IMR-90 (cell line): ENCODE measurements around the gene ZDHHC14. TPM values are rescaled to one million over a fixed set of nuclear protein-coding genes. Genes with fewer than 3 reads are reported as not detected.

Experiments used
- ATAC-seq: fragments of 200-7000 bp; cut with Tn5 transposase; 2 replicates; pipeline ENCODE4 v1.9.1; 2020; ENCODE audit warnings: low read depth, mild to moderate bottlenecking, moderate library complexity
- BruUV-seq: library from RNA; stranded (reverse); fragments of 400-500 nt; replicated peaks from 2 replicates; lab custom pipeline; 2021; lab: Mats Ljungman, UMichigan
- CTCF ChIA-PET: fragments of 300-600 bp; formaldehyde crosslinking; extraction: SDS; loops from one replicate; lab custom pipeline; 2021; ENCODE audit warnings: antibody characterized with exemption; lab: Yijun Ruan, JAX
- POLR2A ChIA-PET: fragments of 300-600 bp; sonication (Branson Sonifier 250); formaldehyde crosslinking; loops from one replicate; lab custom pipeline; 2022; ENCODE audit warnings: antibody characterized with exemption; ENCODE audit not compliant: unreplicated experiment; lab: Charles Lee
- DNase-seq: peaks from one replicate; pipeline ENCODE4 v3.0.0; 2013
- H2AFZ ChIP-seq: replicated peaks from 2 replicates; pipeline ENCODE3; 2013; ENCODE audit warnings: low read length, mild to moderate bottlenecking; ENCODE audit not compliant: poor library complexity
- H2AK5ac ChIP-seq: 2 replicates; pipeline ENCODE4 v1.6.1; 2013; ENCODE audit warnings: low read depth, low read length, inconsistent platforms
- H2AK9ac ChIP-seq: replicated peaks from 2 replicates; pipeline ENCODE3; 2013; ENCODE audit warnings: mild to moderate bottlenecking, low read depth, low read length, moderate library complexity; ENCODE audit not compliant: poor library complexity
- H2BK120ac ChIP-seq: 2 replicates; pipeline ENCODE4 v1.6.1; 2013; ENCODE audit warnings: low read depth, low read length, inconsistent platforms
- H2BK15ac ChIP-seq: 3 replicates; pipeline ENCODE4 v1.6.1; 2013; ENCODE audit warnings: low read depth, low read length, inconsistent platforms
- H2BK20ac ChIP-seq: 2 replicates; pipeline ENCODE4 v1.6.1; 2013; ENCODE audit warnings: low read depth, mild to moderate bottlenecking, inconsistent platforms, low read length, moderate library complexity
- H2BK5ac ChIP-seq: 2 replicates; pipeline ENCODE4 v1.6.1; 2013; ENCODE audit warnings: mild to moderate bottlenecking, low read depth, low read length, inconsistent platforms; ENCODE audit not compliant: poor library complexity, severe bottlenecking
- H3K14ac ChIP-seq: replicated peaks from 2 replicates; pipeline ENCODE4 v1.6.1; 2013; ENCODE audit warnings: low read depth, low read length, inconsistent platforms
- H3K18ac ChIP-seq: 2 replicates; pipeline ENCODE4 v1.6.1; 2013; ENCODE audit warnings: low read depth, low read length, control low read depth
- H3K23ac ChIP-seq: 2 replicates; pipeline ENCODE4 v1.6.1; 2013; ENCODE audit warnings: low read depth, low read length, inconsistent platforms
- H3K27ac ChIP-seq: 2 replicates; pipeline ENCODE4 v1.5.1; 2013; ENCODE audit warnings: mild to moderate bottlenecking, control low read depth, low read length; ENCODE audit not compliant: insufficient read depth
- H3K27me3 ChIP-seq: 2 replicates; pipeline ENCODE4 v1.6.1; 2013; ENCODE audit warnings: low read length; ENCODE audit not compliant: control insufficient read depth, insufficient read depth
- H3K36me3 ChIP-seq: 2 replicates; pipeline ENCODE4 v1.6.1; 2013; ENCODE audit warnings: low read length, mixed read lengths; ENCODE audit not compliant: control insufficient read depth, insufficient read depth
- H3K4ac ChIP-seq: 2 replicates; pipeline ENCODE4 v1.6.1; 2013; ENCODE audit warnings: low read depth, low read length, inconsistent platforms
- H3K4me1 ChIP-seq: 2 replicates; pipeline ENCODE4 v1.6.1; 2013; ENCODE audit warnings: low read length, mixed read lengths; ENCODE audit not compliant: control insufficient read depth, insufficient read depth
- H3K4me2 ChIP-seq: 2 replicates; pipeline ENCODE4 v1.6.1; 2013; ENCODE audit warnings: low read depth, mild to moderate bottlenecking, control low read depth, low read length, moderate library complexity
- H3K4me3 ChIP-seq: 2 replicates; pipeline ENCODE4 v1.5.1; 2013; ENCODE audit warnings: low read depth, mild to moderate bottlenecking, control low read depth, low read length, moderate library complexity; ENCODE audit not compliant: insufficient read depth
- H3K56ac ChIP-seq: 2 replicates; pipeline ENCODE4 v1.6.1; 2013; ENCODE audit warnings: low read length, inconsistent platforms; ENCODE audit not compliant: insufficient read depth; ENCODE audit errors: extremely low read depth
- H3K79me1 ChIP-seq, 2 experiments: 2 replicates each; pipeline ENCODE4 v1.6.1; 2013; ENCODE audit warnings: low read length in 2 of 2, inconsistent platforms in 1 of 2, low read depth in 1 of 2
- H3K9ac ChIP-seq: 2 replicates; pipeline ENCODE4 v1.6.1; 2013; ENCODE audit warnings: low read depth, low read length, control low read depth
- H3K9me1 ChIP-seq: 2 replicates; pipeline ENCODE4 v1.6.1; 2013; ENCODE audit warnings: low read length, inconsistent platforms; ENCODE audit not compliant: insufficient read depth
- H3K9me3 ChIP-seq: 2 replicates; pipeline ENCODE4 v1.6.1; 2013; ENCODE audit warnings: low read length; ENCODE audit not compliant: control insufficient read depth, insufficient read depth
- H4K20me1 ChIP-seq: 2 replicates; pipeline ENCODE4 v1.6.1; 2013; ENCODE audit warnings: low read length, inconsistent platforms; ENCODE audit not compliant: insufficient read depth
- H4K5ac ChIP-seq: 2 replicates; pipeline ENCODE4 v1.6.1; 2013; ENCODE audit warnings: mild to moderate bottlenecking, low read depth, low read length, control low read depth
- H4K8ac ChIP-seq, 2 experiments: 2 replicates each; pipeline ENCODE4 v1.6.1; 2013; ENCODE audit warnings: low read depth in 2 of 2, low read length in 2 of 2, control low read depth in 1 of 2, inconsistent platforms in 1 of 2
- H4K91ac ChIP-seq: 2 replicates; pipeline ENCODE4 v1.6.1; 2013; ENCODE audit warnings: low read depth, low read length, inconsistent platforms; ENCODE audit not compliant: insufficient read depth
- BHLHE40 ChIP-seq: fragments of 150-350 bp; IDR thresholded peaks from 2 replicates; pipeline ENCODE4 v1.6.1; 2016; ENCODE audit warnings: mild to moderate bottlenecking, low read depth, low read length
- CHD1 ChIP-seq: IDR thresholded peaks from 2 replicates; pipeline ENCODE4 v1.6.1; 2012; ENCODE audit warnings: low read depth, low read length, improper control_type of control experiment
- CTCF ChIP-seq: conservative IDR thresholded peaks from 2 replicates; pipeline ENCODE4 v1.5.1; 2012; ENCODE audit warnings: mild to moderate bottlenecking, low read depth, low read length, improper control_type of control experiment
- MAFK ChIP-seq: IDR thresholded peaks from 2 replicates; pipeline ENCODE4 v1.6.1; 2012; ENCODE audit warnings: low read depth, low read length, improper control_type of control experiment
- MAZ ChIP-seq: IDR thresholded peaks from 2 replicates; pipeline ENCODE4 v1.6.1; 2012; ENCODE audit warnings: low read depth, mild to moderate bottlenecking, low read length, improper control_type of control experiment, moderate library complexity, borderline replicate concordance
- MXI1 ChIP-seq: IDR thresholded peaks from 2 replicates; pipeline ENCODE4 v1.6.1; 2012; ENCODE audit warnings: low read depth, mild to moderate bottlenecking, low read length, moderate library complexity, borderline replicate concordance
- NFE2L2 ChIP-seq: fragments of 150-350 bp; IDR thresholded peaks from 2 replicates; pipeline ENCODE4 v1.6.1; 2016; ENCODE audit warnings: low read depth, mild to moderate bottlenecking, low read length
- POLR2A ChIP-seq: IDR thresholded peaks from 2 replicates; pipeline ENCODE4 v1.6.1; 2012; ENCODE audit warnings: mild to moderate bottlenecking, low read depth, low read length
- RAD21 ChIP-seq: IDR thresholded peaks from 2 replicates; pipeline ENCODE4 v1.6.1; 2012; ENCODE audit warnings: low read length, improper control_type of control experiment
- RCOR1 ChIP-seq: IDR thresholded peaks from 2 replicates; pipeline ENCODE4 v1.6.1; 2012; ENCODE audit warnings: mild to moderate bottlenecking, low read length, improper control_type of control experiment; ENCODE audit not compliant: insufficient replicate concordance
- RFX5 ChIP-seq: IDR thresholded peaks from 2 replicates; pipeline ENCODE4 v1.8.0; 2012; ENCODE audit warnings: low read depth, mild to moderate bottlenecking, low read length, moderate library complexity
- SMC3 ChIP-seq: fragments of 150-350 bp; IDR thresholded peaks from 2 replicates; pipeline ENCODE4 v1.6.1; 2016; ENCODE audit warnings: low read depth, mild to moderate bottlenecking, antibody characterized with exemption, low read length, moderate library complexity
- USF2 ChIP-seq: fragments of 150-350 bp; IDR thresholded peaks from 2 replicates; pipeline ENCODE4 v1.6.1; 2017; ENCODE audit warnings: mild to moderate bottlenecking, antibody characterized with exemption, low read length, low read depth
- WGBS, 2 experiments: methylation state at CpG; one replicate each; pipeline versions ENCODE4 v1.1.5 to v1.1.7; 2013; ENCODE audit warnings: missing lambda C conversion rate in 2 of 2; ENCODE audit not compliant: insufficient read length in 1 of 2; ENCODE audit errors: extremely low coverage in 2 of 2; 5-methylcytosine and 5-hydroxymethylcytosine counted together
- dilution Hi-C: fragments of 300-500 bp; cut with HindIII; formaldehyde crosslinking; loops from one replicate; pipeline ENCODE4 v1.14.3; 2018; ENCODE audit warnings: low sequenced_read_pairs; ENCODE audit not compliant: unreplicated experiment
- in situ Hi-C: fragments of 300-500 bp; cut with MboI; formaldehyde crosslinking; loops from 3 replicates; pipeline ENCODE4 v1.14.3; 2019; ENCODE audit warnings: low sequenced_read_pairs, inconsistent platforms, mixed read lengths
- intact Hi-C: fragments of 100-400 bp; cut with micrococcal nuclease; formaldehyde crosslinking; loops from 2 replicates; pipeline ENCODE4 v1.10.0; 2022
- polyA plus RNA-seq, 3 experiments: library from polyadenylated mRNA; depleted of rRNA; stranded (reverse); fragments of >200 nt; gene quantifications; 2 replicates each; pipeline ENCODE4 v1.2.3, GENCODE V29; 2012; ENCODE audit warnings: low replicate concordance in 1 of 3
- total RNA-seq: library from RNA; depleted of rRNA; stranded (reverse); fragments of >200 nt; gene quantifications from 2 replicates; pipeline ENCODE4 v1.2.3, GENCODE V29; 2012

ZDHHC14 gene
- total and polyA plus RNA-seq, 2 of the 4 experiments (the other 2 are of a cell fraction) = 0.90 to 2.0 TPM

GRCh38 chr6:157679605-157680580 lies 298.9 kb downstream of the ZDHHC14 start:
- Histone ChIP-seq H3K23ac (no peak overlapping the region), H3K14ac (no peak overlapping the region), H2BK15ac (no peak overlapping the region), H3K4me1 (peaks cover 4% of the 10 kb centered on the region; the same call in 1 of the 2 replicates), H2AFZ (no peak overlapping the region), H3K9me1 (no peaks in the 10 kb centered on the region; the same call in 1 of the 2 replicates), H3K9me3 (no peaks in the 10 kb centered on the region; the same call in 1 of the 2 replicates), H3K4ac (no peak overlapping the region), H3K36me3 (no peaks in the 10 kb centered on the region), H2BK120ac (no peak overlapping the region), H3K4me3 (no peak overlapping the region), H2AK5ac (no peak overlapping the region), H3K18ac (no peak overlapping the region), H2AK9ac (no peak overlapping the region), H2BK20ac (no peak overlapping the region), H4K5ac (no peak overlapping the region), H3K79me1 (no peaks in the 10 kb centered on the region), H3K9ac (no peak overlapping the region), H3K27me3 (peaks cover 21% of the 10 kb centered on the region; the same call in 1 of the 2 replicates), H3K4me2 (no peak overlapping the region), H3K27ac (no peak overlapping the region), H4K20me1 (no peaks in the 10 kb centered on the region), H2BK5ac (no peak overlapping the region), H4K8ac (no peak overlapping the region), H3K56ac (no peak overlapping the region), H4K91ac (no peak overlapping the region)
- WGBS, 2 experiments = 63% methylated on average over 5 of the region's 8 CpGs; no CpG with 5 or more reads in 1 of the 2 experiments
- in situ Hi-C loops = no loop called here
- no TSS peak for BruUV-seq
- DNase-seq (no peak), ATAC-seq (no peak)
- CTCF ChIA-PET = no interaction called here
- POLR2A ChIA-PET = no interaction called here
- intact Hi-C loops = no loop called here
- TF ChIP-seq RAD21 (no peak), MAZ (no peak), MXI1 (no peak), SMC3 (no peak), BHLHE40 (no peak), RCOR1 (no peak), CTCF (no peak), RFX5 (no peak), USF2 (no peak), POLR2A (no peak), CHD1 (no peak), MAFK (no peak), NFE2L2 (no peak)
- dilution Hi-C loops = no loop called here
